ENCODE measurements around the gene DGAT2.

DNA sequence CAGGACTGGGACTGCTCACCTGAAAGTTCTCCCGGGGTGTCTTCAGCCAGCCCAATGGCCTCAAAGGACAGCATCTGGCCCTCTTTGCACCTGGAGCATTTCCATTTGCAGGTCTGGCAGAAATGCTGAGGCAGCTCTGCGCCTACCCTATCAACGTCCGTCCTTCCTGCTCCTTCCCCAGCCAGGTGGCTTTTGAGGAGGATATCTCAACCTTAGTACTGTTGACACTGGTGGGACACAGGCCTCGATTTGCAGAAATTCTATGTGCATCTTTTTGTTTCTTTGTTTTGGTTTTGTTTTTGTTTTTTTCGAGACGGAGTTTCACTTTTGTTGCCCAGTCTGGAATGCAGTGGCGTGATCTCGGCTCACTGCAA is 45.9 kb upstream of the DGAT2 start:
- TF ChIP-seq EGR1 (IDR thresholded peaks at IDR 0.05; ENCODE audit: low read depth in 2 of 2) (no peak), GABPA (IDR thresholded peaks at IDR 0.05 in 1 of 2, conservative IDR thresholded peaks at IDR 0.05 in 1 of 2) (no peak), JUND (IDR thresholded peaks at IDR 0.05) (no peak), RAD21 (IDR thresholded peaks at IDR 0.05) (no peak), SP1 (IDR thresholded peaks at IDR 0.05) (no peak), HNF4A (conservative IDR thresholded peaks at IDR 0.05) (no peak)
- TF ChIP-seq, protein P1, sequence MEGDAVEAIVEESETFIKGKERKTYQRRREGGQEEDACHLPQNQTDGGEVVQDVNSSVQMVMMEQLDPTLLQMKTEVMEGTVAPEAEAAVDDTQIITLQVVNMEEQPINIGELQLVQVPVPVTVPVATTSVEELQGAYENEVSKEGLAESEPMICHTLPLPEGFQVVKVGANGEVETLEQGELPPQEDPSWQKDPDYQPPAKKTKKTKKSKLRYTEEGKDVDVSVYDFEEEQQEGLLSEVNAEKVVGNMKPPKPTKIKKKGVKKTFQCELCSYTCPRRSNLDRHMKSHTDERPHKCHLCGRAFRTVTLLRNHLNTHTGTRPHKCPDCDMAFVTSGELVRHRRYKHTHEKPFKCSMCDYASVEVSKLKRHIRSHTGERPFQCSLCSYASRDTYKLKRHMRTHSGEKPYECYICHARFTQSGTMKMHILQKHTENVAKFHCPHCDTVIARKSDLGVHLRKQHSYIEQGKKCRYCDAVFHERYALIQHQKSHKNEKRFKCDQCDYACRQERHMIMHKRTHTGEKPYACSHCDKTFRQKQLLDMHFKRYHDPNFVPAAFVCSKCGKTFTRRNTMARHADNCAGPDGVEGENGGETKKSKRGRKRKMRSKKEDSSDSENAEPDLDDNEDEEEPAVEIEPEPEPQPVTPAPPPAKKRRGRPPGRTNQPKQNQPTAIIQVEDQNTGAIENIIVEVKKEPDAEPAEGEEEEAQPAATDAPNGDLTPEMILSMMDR (IDR thresholded peaks at IDR 0.05; ENCODE audit: low read depth, low read length, missing input control): no peak
- TF ChIP-seq, protein P2, sequence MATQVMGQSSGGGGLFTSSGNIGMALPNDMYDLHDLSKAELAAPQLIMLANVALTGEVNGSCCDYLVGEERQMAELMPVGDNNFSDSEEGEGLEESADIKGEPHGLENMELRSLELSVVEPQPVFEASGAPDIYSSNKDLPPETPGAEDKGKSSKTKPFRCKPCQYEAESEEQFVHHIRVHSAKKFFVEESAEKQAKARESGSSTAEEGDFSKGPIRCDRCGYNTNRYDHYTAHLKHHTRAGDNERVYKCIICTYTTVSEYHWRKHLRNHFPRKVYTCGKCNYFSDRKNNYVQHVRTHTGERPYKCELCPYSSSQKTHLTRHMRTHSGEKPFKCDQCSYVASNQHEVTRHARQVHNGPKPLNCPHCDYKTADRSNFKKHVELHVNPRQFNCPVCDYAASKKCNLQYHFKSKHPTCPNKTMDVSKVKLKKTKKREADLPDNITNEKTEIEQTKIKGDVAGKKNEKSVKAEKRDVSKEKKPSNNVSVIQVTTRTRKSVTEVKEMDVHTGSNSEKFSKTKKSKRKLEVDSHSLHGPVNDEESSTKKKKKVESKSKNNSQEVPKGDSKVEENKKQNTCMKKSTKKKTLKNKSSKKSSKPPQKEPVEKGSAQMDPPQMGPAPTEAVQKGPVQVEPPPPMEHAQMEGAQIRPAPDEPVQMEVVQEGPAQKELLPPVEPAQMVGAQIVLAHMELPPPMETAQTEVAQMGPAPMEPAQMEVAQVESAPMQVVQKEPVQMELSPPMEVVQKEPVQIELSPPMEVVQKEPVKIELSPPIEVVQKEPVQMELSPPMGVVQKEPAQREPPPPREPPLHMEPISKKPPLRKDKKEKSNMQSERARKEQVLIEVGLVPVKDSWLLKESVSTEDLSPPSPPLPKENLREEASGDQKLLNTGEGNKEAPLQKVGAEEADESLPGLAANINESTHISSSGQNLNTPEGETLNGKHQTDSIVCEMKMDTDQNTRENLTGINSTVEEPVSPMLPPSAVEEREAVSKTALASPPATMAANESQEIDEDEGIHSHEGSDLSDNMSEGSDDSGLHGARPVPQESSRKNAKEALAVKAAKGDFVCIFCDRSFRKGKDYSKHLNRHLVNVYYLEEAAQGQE (IDR thresholded peaks at IDR 0.05): no peak
- TF ChIP-seq, protein P3, sequence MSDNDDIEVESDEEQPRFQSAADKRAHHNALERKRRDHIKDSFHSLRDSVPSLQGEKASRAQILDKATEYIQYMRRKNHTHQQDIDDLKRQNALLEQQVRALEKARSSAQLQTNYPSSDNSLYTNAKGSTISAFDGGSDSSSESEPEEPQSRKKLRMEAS (IDR thresholded peaks at IDR 0.05): no peak
- TF ChIP-seq, protein P4, sequence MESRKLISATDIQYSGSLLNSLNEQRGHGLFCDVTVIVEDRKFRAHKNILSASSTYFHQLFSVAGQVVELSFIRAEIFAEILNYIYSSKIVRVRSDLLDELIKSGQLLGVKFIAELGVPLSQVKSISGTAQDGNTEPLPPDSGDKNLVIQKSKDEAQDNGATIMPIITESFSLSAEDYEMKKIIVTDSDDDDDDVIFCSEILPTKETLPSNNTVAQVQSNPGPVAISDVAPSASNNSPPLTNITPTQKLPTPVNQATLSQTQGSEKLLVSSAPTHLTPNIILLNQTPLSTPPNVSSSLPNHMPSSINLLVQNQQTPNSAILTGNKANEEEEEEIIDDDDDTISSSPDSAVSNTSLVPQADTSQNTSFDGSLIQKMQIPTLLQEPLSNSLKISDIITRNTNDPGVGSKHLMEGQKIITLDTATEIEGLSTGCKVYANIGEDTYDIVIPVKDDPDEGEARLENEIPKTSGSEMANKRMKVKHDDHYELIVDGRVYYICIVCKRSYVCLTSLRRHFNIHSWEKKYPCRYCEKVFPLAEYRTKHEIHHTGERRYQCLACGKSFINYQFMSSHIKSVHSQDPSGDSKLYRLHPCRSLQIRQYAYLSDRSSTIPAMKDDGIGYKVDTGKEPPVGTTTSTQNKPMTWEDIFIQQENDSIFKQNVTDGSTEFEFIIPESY (IDR thresholded peaks at IDR 0.05): no peak

Data from liver (tissue), 3 donors.